Epithelial cell of proximal tubule (primary cell): Measurements from ENCODE around the gene CDKN1B. TPM values are rescaled to one million over a fixed set of nuclear protein-coding genes. Genes with fewer than 3 reads are reported as not detected.

ENCODE experiments used
- DNase-seq: peaks from one replicate; pipeline ENCODE4 v3.0.0-alpha.2; 2011; ENCODE audit warnings: low read depth
- H3K4me3 ChIP-seq: 2 replicates; pipeline ENCODE4 v1.5.1; 2011; ENCODE audit warnings: low read depth, mild to moderate bottlenecking, low read length
- total RNA-seq: library from RNA; depleted of rRNA; stranded (reverse); fragments of >200 nt; gene quantifications from 2 replicates; pipeline ENCODE4 v1.2.3, GENCODE V29; 2015
- TF ChIP-seq, protein P1 (sequence below): conservative IDR thresholded peaks from 2 replicates; pipeline ENCODE4 v1.5.1; 2012; ENCODE audit warnings: low read depth, mild to moderate bottlenecking, low read length

CDKN1B gene
- total RNA-seq, 1 donor from 2014 or later: 14.3 TPM

DNA sequence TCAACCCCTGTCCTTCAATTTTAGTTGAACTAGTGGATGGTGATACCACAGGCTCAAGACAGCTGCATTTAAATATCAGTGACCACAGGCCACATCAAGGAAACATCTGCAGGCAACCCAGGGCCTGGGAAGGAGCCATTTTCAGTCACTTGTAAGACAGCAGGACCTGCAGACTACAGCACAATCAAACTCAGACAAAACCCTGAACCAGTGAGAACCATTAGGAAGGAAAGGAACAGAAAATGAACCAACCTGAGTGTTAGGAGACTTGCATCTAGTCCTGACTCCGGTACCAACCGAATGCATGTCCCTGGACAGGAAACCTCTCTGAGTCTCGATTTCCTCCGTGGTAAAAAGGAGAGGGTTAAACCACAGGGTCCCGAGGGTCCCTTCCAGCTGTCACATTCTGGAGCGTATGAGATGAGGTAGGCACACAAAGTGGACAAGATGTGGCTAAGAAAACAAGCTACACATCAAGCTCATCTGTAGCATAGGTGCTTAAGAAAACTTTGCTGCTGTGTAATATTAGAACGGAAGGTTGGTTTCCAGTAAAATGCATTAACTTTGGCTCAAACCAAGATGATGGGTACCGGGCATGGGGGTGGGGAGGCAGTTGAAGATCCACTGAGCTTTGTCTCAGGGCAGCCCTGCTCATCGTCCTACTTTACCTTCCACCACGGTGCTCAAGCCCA is 1.6 kb upstream of the CDKN1B start:
- no peak for DNase-seq
- peak overlapping the region; percentile 90 for H3K4me3 ChIP-seq
- TF ChIP-seq, protein P1, sequence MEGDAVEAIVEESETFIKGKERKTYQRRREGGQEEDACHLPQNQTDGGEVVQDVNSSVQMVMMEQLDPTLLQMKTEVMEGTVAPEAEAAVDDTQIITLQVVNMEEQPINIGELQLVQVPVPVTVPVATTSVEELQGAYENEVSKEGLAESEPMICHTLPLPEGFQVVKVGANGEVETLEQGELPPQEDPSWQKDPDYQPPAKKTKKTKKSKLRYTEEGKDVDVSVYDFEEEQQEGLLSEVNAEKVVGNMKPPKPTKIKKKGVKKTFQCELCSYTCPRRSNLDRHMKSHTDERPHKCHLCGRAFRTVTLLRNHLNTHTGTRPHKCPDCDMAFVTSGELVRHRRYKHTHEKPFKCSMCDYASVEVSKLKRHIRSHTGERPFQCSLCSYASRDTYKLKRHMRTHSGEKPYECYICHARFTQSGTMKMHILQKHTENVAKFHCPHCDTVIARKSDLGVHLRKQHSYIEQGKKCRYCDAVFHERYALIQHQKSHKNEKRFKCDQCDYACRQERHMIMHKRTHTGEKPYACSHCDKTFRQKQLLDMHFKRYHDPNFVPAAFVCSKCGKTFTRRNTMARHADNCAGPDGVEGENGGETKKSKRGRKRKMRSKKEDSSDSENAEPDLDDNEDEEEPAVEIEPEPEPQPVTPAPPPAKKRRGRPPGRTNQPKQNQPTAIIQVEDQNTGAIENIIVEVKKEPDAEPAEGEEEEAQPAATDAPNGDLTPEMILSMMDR: no peak

DNA sequence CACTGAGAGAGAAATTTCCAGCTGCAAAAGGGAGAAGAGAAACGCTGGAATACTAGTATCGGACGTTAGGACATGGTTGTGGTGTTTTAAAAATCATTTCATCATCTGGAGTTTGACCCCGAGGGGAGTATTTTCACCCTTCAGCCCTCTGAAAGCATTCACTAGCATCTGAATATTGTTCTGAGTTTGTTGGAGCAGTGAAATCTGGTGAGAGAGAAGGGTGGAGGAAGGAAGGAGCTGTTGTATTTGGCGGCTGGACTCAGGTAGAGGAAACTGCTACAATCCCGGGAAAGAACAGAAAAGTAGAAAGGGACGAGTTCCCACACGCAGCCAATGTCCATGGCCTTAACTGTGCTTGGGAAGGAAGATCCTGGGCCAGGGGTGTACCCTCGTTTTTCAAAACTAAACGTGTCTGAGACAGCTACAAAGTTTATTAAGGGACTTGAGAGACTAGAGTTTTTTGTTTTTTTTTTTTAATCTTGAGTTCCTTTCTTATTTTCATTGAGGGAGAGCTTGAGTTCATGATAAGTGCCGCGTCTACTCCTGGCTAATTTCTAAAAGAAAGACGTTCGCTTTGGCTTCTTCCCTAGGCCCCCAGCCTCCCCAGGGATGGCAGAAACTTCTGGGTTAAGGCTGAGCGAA is 896 bp upstream of the CDKN1B start:
- DNase-seq: no peak
- TF ChIP-seq, protein P1: no peak
- H3K4me3 ChIP-seq: peak overlapping the region; percentile 90

DNA sequence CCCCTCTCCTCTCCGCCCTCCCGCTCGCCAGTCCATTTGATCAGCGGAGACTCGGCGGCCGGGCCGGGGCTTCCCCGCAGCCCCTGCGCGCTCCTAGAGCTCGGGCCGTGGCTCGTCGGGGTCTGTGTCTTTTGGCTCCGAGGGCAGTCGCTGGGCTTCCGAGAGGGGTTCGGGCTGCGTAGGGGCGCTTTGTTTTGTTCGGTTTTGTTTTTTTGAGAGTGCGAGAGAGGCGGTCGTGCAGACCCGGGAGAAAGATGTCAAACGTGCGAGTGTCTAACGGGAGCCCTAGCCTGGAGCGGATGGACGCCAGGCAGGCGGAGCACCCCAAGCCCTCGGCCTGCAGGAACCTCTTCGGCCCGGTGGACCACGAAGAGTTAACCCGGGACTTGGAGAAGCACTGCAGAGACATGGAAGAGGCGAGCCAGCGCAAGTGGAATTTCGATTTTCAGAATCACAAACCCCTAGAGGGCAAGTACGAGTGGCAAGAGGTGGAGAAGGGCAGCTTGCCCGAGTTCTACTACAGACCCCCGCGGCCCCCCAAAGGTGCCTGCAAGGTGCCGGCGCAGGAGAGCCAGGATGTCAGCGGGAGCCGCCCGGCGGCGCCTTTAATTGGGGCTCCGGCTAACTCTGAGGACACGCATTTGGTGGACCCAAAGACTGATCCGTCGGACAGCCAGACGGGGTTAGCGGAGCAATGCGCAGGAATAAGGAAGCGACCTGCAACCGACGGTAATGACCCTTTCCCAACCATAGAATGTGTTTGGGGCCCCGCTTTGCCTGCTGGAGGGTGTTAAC is 615 bp downstream of the CDKN1B start:
- TF ChIP-seq, protein P1: no peak
- DNase-seq: no peak
- peak overlapping the region; percentile 90 for H3K4me3 ChIP-seq

DNA sequence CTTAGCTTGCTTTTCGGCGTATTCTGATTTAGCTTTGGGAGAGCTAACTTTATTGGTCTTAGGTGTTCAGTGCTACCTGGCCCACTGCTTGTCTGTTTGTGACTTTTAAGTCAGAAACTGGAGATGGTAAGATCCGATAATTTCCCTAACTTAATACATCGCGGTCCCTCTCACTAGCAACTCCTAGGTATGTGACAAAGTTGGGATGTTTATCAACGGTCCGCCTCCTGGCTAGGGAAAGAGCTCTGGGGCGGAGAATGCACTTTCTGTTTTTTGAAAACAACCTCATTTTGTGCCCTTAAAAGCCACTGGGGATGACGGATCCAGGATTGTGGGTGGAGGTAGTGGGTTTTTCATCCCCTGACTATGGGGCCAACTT is 1.2 kb downstream of the CDKN1B start:
- DNase-seq: no peak
- H3K4me3 ChIP-seq: peak overlapping the region; percentile 90
- TF ChIP-seq, protein P1: no peak

DNA sequence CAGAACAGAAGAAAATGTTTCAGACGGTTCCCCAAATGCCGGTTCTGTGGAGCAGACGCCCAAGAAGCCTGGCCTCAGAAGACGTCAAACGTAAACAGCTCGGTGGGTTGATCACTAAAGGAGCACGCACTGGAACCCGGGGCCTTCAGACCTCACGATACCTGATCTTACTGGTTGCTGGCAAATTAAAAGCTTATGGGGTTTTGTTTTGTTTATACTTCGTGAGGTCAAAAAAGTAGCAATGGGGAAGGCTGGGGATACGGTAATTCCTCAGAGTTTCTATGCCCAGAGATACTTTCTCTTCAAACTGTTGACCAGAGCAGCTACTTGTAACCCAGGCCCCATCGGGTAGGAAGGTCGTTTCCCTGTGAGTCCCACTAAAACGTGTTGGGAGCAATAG is 1.7 kb downstream of the CDKN1B start:
- TF ChIP-seq, protein P1: no peak
- H3K4me3 ChIP-seq: peak overlapping the region; percentile 90
- DNase-seq: no peak

DNA sequence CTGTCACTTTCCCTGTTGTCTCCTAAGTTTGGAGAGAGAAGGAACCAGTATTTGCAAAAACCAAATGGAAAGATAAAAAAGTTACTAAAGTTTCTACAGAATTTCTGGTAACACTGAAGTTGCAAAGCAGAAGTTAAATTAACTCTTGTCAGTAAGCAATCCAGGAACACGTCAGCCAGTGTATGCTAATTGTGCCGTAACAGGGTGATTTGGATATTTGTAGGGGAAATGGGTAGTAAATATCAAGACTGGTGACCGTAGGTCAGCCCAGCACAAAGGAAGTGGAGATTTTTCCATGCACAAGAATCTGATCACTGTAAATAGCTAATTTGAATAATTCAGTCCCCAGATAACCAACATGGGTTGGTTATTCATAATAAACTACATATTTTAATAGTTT is 2.3 kb downstream of the CDKN1B start:
- DNase-seq: no peak
- TF ChIP-seq, protein P1: no peak
- H3K4me3 ChIP-seq: peak overlapping the region; percentile 90
